IMR-90 (cell line): Measurements from ENCODE around the gene SRMS. TPM values are rescaled to one million over a fixed set of nuclear protein-coding genes. Genes with fewer than 3 reads are reported as not detected.

Experiments used
- ATAC-seq: fragments of 200-7000 bp; cut with Tn5 transposase; 2 replicates; pipeline ENCODE4 v1.9.1; 2020; ENCODE audit warnings: low read depth, mild to moderate bottlenecking, moderate library complexity
- BruUV-seq: library from RNA; stranded (reverse); fragments of 400-500 nt; replicated peaks from 2 replicates; lab custom pipeline; 2021; lab: Mats Ljungman, UMichigan
- CTCF ChIA-PET: fragments of 300-600 bp; formaldehyde crosslinking; extraction: SDS; loops from one replicate; lab custom pipeline; 2021; ENCODE audit warnings: antibody characterized with exemption; lab: Yijun Ruan, JAX
- POLR2A ChIA-PET: fragments of 300-600 bp; sonication (Branson Sonifier 250); formaldehyde crosslinking; loops from one replicate; lab custom pipeline; 2022; ENCODE audit warnings: antibody characterized with exemption; ENCODE audit not compliant: unreplicated experiment; lab: Charles Lee
- DNase-seq: peaks from one replicate; pipeline ENCODE4 v3.0.0; 2013
- H2AFZ ChIP-seq: replicated peaks from 2 replicates; pipeline ENCODE3; 2013; ENCODE audit warnings: low read length, mild to moderate bottlenecking; ENCODE audit not compliant: poor library complexity
- H2AK5ac ChIP-seq: 2 replicates; pipeline ENCODE4 v1.6.1; 2013; ENCODE audit warnings: low read depth, low read length, inconsistent platforms
- H2AK9ac ChIP-seq: replicated peaks from 2 replicates; pipeline ENCODE3; 2013; ENCODE audit warnings: mild to moderate bottlenecking, low read depth, low read length, moderate library complexity; ENCODE audit not compliant: poor library complexity
- H2BK120ac ChIP-seq: 2 replicates; pipeline ENCODE4 v1.6.1; 2013; ENCODE audit warnings: low read depth, low read length, inconsistent platforms
- H2BK15ac ChIP-seq: 3 replicates; pipeline ENCODE4 v1.6.1; 2013; ENCODE audit warnings: low read depth, low read length, inconsistent platforms
- H2BK20ac ChIP-seq: 2 replicates; pipeline ENCODE4 v1.6.1; 2013; ENCODE audit warnings: low read depth, mild to moderate bottlenecking, inconsistent platforms, low read length, moderate library complexity
- H2BK5ac ChIP-seq: 2 replicates; pipeline ENCODE4 v1.6.1; 2013; ENCODE audit warnings: mild to moderate bottlenecking, low read depth, low read length, inconsistent platforms; ENCODE audit not compliant: poor library complexity, severe bottlenecking
- H3K14ac ChIP-seq: replicated peaks from 2 replicates; pipeline ENCODE4 v1.6.1; 2013; ENCODE audit warnings: low read depth, low read length, inconsistent platforms
- H3K18ac ChIP-seq: 2 replicates; pipeline ENCODE4 v1.6.1; 2013; ENCODE audit warnings: low read depth, low read length, control low read depth
- H3K23ac ChIP-seq: 2 replicates; pipeline ENCODE4 v1.6.1; 2013; ENCODE audit warnings: low read depth, low read length, inconsistent platforms
- H3K27ac ChIP-seq: 2 replicates; pipeline ENCODE4 v1.5.1; 2013; ENCODE audit warnings: mild to moderate bottlenecking, control low read depth, low read length; ENCODE audit not compliant: insufficient read depth
- H3K27me3 ChIP-seq: 2 replicates; pipeline ENCODE4 v1.6.1; 2013; ENCODE audit warnings: low read length; ENCODE audit not compliant: control insufficient read depth, insufficient read depth
- H3K36me3 ChIP-seq: 2 replicates; pipeline ENCODE4 v1.6.1; 2013; ENCODE audit warnings: low read length, mixed read lengths; ENCODE audit not compliant: control insufficient read depth, insufficient read depth
- H3K4ac ChIP-seq: 2 replicates; pipeline ENCODE4 v1.6.1; 2013; ENCODE audit warnings: low read depth, low read length, inconsistent platforms
- H3K4me1 ChIP-seq: 2 replicates; pipeline ENCODE4 v1.6.1; 2013; ENCODE audit warnings: low read length, mixed read lengths; ENCODE audit not compliant: control insufficient read depth, insufficient read depth
- H3K4me2 ChIP-seq: 2 replicates; pipeline ENCODE4 v1.6.1; 2013; ENCODE audit warnings: low read depth, mild to moderate bottlenecking, control low read depth, low read length, moderate library complexity
- H3K4me3 ChIP-seq: 2 replicates; pipeline ENCODE4 v1.5.1; 2013; ENCODE audit warnings: low read depth, mild to moderate bottlenecking, control low read depth, low read length, moderate library complexity; ENCODE audit not compliant: insufficient read depth
- H3K56ac ChIP-seq: 2 replicates; pipeline ENCODE4 v1.6.1; 2013; ENCODE audit warnings: low read length, inconsistent platforms; ENCODE audit not compliant: insufficient read depth; ENCODE audit errors: extremely low read depth
- H3K79me1 ChIP-seq, 2 experiments: 2 replicates each; pipeline ENCODE4 v1.6.1; 2013; ENCODE audit warnings: low read length in 2 of 2, inconsistent platforms in 1 of 2, low read depth in 1 of 2
- H3K9ac ChIP-seq: 2 replicates; pipeline ENCODE4 v1.6.1; 2013; ENCODE audit warnings: low read depth, low read length, control low read depth
- H3K9me1 ChIP-seq: 2 replicates; pipeline ENCODE4 v1.6.1; 2013; ENCODE audit warnings: low read length, inconsistent platforms; ENCODE audit not compliant: insufficient read depth
- H3K9me3 ChIP-seq: 2 replicates; pipeline ENCODE4 v1.6.1; 2013; ENCODE audit warnings: low read length; ENCODE audit not compliant: control insufficient read depth, insufficient read depth
- H4K20me1 ChIP-seq: 2 replicates; pipeline ENCODE4 v1.6.1; 2013; ENCODE audit warnings: low read length, inconsistent platforms; ENCODE audit not compliant: insufficient read depth
- H4K5ac ChIP-seq: 2 replicates; pipeline ENCODE4 v1.6.1; 2013; ENCODE audit warnings: mild to moderate bottlenecking, low read depth, low read length, control low read depth
- H4K8ac ChIP-seq, 2 experiments: 2 replicates each; pipeline ENCODE4 v1.6.1; 2013; ENCODE audit warnings: low read depth in 2 of 2, low read length in 2 of 2, control low read depth in 1 of 2, inconsistent platforms in 1 of 2
- H4K91ac ChIP-seq: 2 replicates; pipeline ENCODE4 v1.6.1; 2013; ENCODE audit warnings: low read depth, low read length, inconsistent platforms; ENCODE audit not compliant: insufficient read depth
- BHLHE40 ChIP-seq: fragments of 150-350 bp; IDR thresholded peaks from 2 replicates; pipeline ENCODE4 v1.6.1; 2016; ENCODE audit warnings: mild to moderate bottlenecking, low read depth, low read length
- CEBPB ChIP-seq: IDR thresholded peaks from 2 replicates; pipeline ENCODE4 v1.6.1; 2012; ENCODE audit warnings: low read depth, low read length, improper control_type of control experiment
- CHD1 ChIP-seq: IDR thresholded peaks from 2 replicates; pipeline ENCODE4 v1.6.1; 2012; ENCODE audit warnings: low read depth, low read length, improper control_type of control experiment
- FOS ChIP-seq: fragments of 150-350 bp; IDR thresholded peaks from 2 replicates; pipeline ENCODE4 v1.6.1; 2016; ENCODE audit warnings: low read depth, low read length
- MAFK ChIP-seq: IDR thresholded peaks from 2 replicates; pipeline ENCODE4 v1.6.1; 2012; ENCODE audit warnings: low read depth, low read length, improper control_type of control experiment
- RAD21 ChIP-seq: IDR thresholded peaks from 2 replicates; pipeline ENCODE4 v1.6.1; 2012; ENCODE audit warnings: low read length, improper control_type of control experiment
- RCOR1 ChIP-seq: IDR thresholded peaks from 2 replicates; pipeline ENCODE4 v1.6.1; 2012; ENCODE audit warnings: mild to moderate bottlenecking, low read length, improper control_type of control experiment; ENCODE audit not compliant: insufficient replicate concordance
- RFX5 ChIP-seq: IDR thresholded peaks from 2 replicates; pipeline ENCODE4 v1.8.0; 2012; ENCODE audit warnings: low read depth, mild to moderate bottlenecking, low read length, moderate library complexity
- SMC3 ChIP-seq: fragments of 150-350 bp; IDR thresholded peaks from 2 replicates; pipeline ENCODE4 v1.6.1; 2016; ENCODE audit warnings: low read depth, mild to moderate bottlenecking, antibody characterized with exemption, low read length, moderate library complexity
- USF2 ChIP-seq: fragments of 150-350 bp; IDR thresholded peaks from 2 replicates; pipeline ENCODE4 v1.6.1; 2017; ENCODE audit warnings: mild to moderate bottlenecking, antibody characterized with exemption, low read length, low read depth
- WGBS, 2 experiments: methylation state at CpG; one replicate each; pipeline versions ENCODE4 v1.1.5 to v1.1.7; 2013; ENCODE audit warnings: missing lambda C conversion rate in 2 of 2; ENCODE audit not compliant: insufficient read length in 1 of 2; ENCODE audit errors: extremely low coverage in 2 of 2; 5-methylcytosine and 5-hydroxymethylcytosine counted together
- dilution Hi-C: fragments of 300-500 bp; cut with HindIII; formaldehyde crosslinking; loops from one replicate; pipeline ENCODE4 v1.14.3; 2018; ENCODE audit warnings: low sequenced_read_pairs; ENCODE audit not compliant: unreplicated experiment
- in situ Hi-C: fragments of 300-500 bp; cut with MboI; formaldehyde crosslinking; loops from 3 replicates; pipeline ENCODE4 v1.14.3; 2019; ENCODE audit warnings: low sequenced_read_pairs, inconsistent platforms, mixed read lengths
- intact Hi-C: fragments of 100-400 bp; cut with micrococcal nuclease; formaldehyde crosslinking; loops from 2 replicates; pipeline ENCODE4 v1.10.0; 2022
- polyA plus RNA-seq, 3 experiments: library from polyadenylated mRNA; depleted of rRNA; stranded (reverse); fragments of >200 nt; gene quantifications; 2 replicates each; pipeline ENCODE4 v1.2.3, GENCODE V29; 2012; ENCODE audit warnings: low replicate concordance in 1 of 3
- total RNA-seq: library from RNA; depleted of rRNA; stranded (reverse); fragments of >200 nt; gene quantifications from 2 replicates; pipeline ENCODE4 v1.2.3, GENCODE V29; 2012
- TF ChIP-seq, protein P1 (sequence below): fragments of 150-350 bp; IDR thresholded peaks from 2 replicates; pipeline ENCODE4 v1.6.1; 2016; ENCODE audit warnings: low read depth, mild to moderate bottlenecking, low read length, moderate library complexity, borderline replicate concordance

Gene SRMS
- total and polyA plus RNA-seq, 2 of the 4 experiments (the other 2 are of a cell fraction) = not detected

- no peak overlapping the region for H3K23ac ChIP-seq
- no peak overlapping the region for H3K4ac ChIP-seq
- CTCF ChIA-PET = no interaction called here
- H4K20me1 ChIP-seq = no peaks in the 10 kb centered on the region
- no peak overlapping the region for H4K8ac ChIP-seq
- intact Hi-C loops (no loop called here), in situ Hi-C loops (no loop called here), dilution Hi-C loops (no loop called here)
- no peak overlapping the region for H3K9ac ChIP-seq
- no peak overlapping the region for H2BK15ac ChIP-seq
- H3K36me3 ChIP-seq = peaks cover 66% of the 10 kb centered on the region
- H3K56ac ChIP-seq = no peak overlapping the region
- no peak overlapping the region for H2BK5ac ChIP-seq
- no peaks in the 10 kb centered on the region for H3K4me1 ChIP-seq
- 94% methylated on average over 41 of the region's 54 CpGs; no CpG with 5 or more reads in 1 of the 2 experiments for WGBS, 2 experiments
- no peak overlapping the region for H3K4me2 ChIP-seq
- POLR2A ChIA-PET = no interaction called here
- no peak overlapping the region for H2AK9ac ChIP-seq
- no peak overlapping the region for H4K5ac ChIP-seq
- H3K27me3 ChIP-seq = no peaks in the 10 kb centered on the region
- no peak overlapping the region for H3K27ac ChIP-seq
- no peak overlapping the region for H3K4me3 ChIP-seq
- H3K9me1 ChIP-seq = no peaks in the 10 kb centered on the region
- H2AK5ac ChIP-seq = no peak overlapping the region
- H2AFZ ChIP-seq = no peak overlapping the region
- H2BK120ac ChIP-seq = no peak overlapping the region
- TF ChIP-seq RCOR1 = no peak
- TF ChIP-seq RAD21 = no peak
- no peak for TF ChIP-seq RFX5
- TF ChIP-seq BHLHE40 = no peak
- no peak for TF ChIP-seq CHD1
- TF ChIP-seq SMC3 = no peak
- no peak for TF ChIP-seq FOS
- TF ChIP-seq, protein P1, sequence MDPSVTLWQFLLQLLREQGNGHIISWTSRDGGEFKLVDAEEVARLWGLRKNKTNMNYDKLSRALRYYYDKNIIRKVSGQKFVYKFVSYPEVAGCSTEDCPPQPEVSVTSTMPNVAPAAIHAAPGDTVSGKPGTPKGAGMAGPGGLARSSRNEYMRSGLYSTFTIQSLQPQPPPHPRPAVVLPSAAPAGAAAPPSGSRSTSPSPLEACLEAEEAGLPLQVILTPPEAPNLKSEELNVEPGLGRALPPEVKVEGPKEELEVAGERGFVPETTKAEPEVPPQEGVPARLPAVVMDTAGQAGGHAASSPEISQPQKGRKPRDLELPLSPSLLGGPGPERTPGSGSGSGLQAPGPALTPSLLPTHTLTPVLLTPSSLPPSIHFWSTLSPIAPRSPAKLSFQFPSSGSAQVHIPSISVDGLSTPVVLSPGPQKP = no peak
- TF ChIP-seq MAFK = no peak
- TF ChIP-seq CEBPB = no peak
- no peak for TF ChIP-seq USF2
- ATAC-seq (no peak), DNase-seq (no peak)
- BruUV-seq = no TSS peak
- no peaks in the 10 kb centered on the region for H3K9me3 ChIP-seq
- H3K18ac ChIP-seq = no peak overlapping the region
- no peak overlapping the region for H2BK20ac ChIP-seq
- no peaks in the 10 kb centered on the region for H3K79me1 ChIP-seq
- no peak overlapping the region for H4K91ac ChIP-seq
- H3K14ac ChIP-seq = no peak overlapping the region
These were observed 15.1 kb upstream of the SRMS start for GRCh38 chr20:63562461-63563224.
